ENCODE data around the gene AMER3.

The AMER3 gene

GRCh38 chr2:130814931-130815680, 59.8 kb downstream of the AMER3 start:
- H3K9me3 ChIP-seq (ENCODE audit: control insufficient read depth, low read length), result no peaks in the 10 kb centered on the region
- no peaks in the 10 kb centered on the region for H3K36me3 ChIP-seq (ENCODE audit: control insufficient read depth, insufficient read depth, low read length)
- H3K27ac ChIP-seq (ENCODE audit: insufficient read depth, low read length, poor library complexity, severe bottlenecking), result no peak overlapping the region
- no peaks in the 10 kb centered on the region for H3K4me1 ChIP-seq (ENCODE audit: control insufficient read depth, insufficient read depth, low read length, poor library complexity, severe bottlenecking)
- no peak for DNase-seq
- no peak overlapping the region for H3K4me3 ChIP-seq (ENCODE audit: insufficient read depth, low read depth, low read length, poor library complexity, severe bottlenecking)
- H3K27me3 ChIP-seq (replicated peaks; ENCODE audit: control insufficient read depth, insufficient read depth, low read length, poor library complexity, severe bottlenecking), result no peaks in the 10 kb centered on the region

All from effector memory CD4-positive, alpha-beta T cell (primary cell).